Mesothelial cell of epicardium (in vitro differentiated cells): ENCODE measurements around the gene RABGGTA. TPM values are rescaled to one million over a fixed set of nuclear protein-coding genes. Genes with fewer than 3 reads are reported as not detected.

Experiments used
- DNase-seq, 2 experiments: peaks; one replicate each; pipeline ENCODE4 v3.0.0; 2021; ENCODE audit warnings: low spot score in 2 of 2; ENCODE audit not compliant: unreplicated experiment in 2 of 2
- H3K27ac Mint-ChIP-seq: 2 replicates; pipeline ENCODE4 v1.8.0; 2021; ENCODE audit warnings: mixed read lengths
- H3K27me3 Mint-ChIP-seq: 2 replicates; pipeline ENCODE4 v1.8.0; 2021; ENCODE audit warnings: low read depth, mixed read lengths
- H3K36me3 Mint-ChIP-seq: 2 replicates; pipeline ENCODE4 v1.8.0; 2021; ENCODE audit warnings: mixed read lengths
- H3K4me1 Mint-ChIP-seq: 2 replicates; pipeline ENCODE4 v1.8.0; 2021; ENCODE audit warnings: mixed read lengths
- H3K4me3 Mint-ChIP-seq: 2 replicates; pipeline ENCODE4 v1.8.0; 2021; ENCODE audit warnings: mild to moderate bottlenecking, moderate library complexity, mixed read lengths
- H3K9me3 Mint-ChIP-seq: 2 replicates; pipeline ENCODE4 v1.8.0; 2021; ENCODE audit warnings: mixed read lengths
- CTCF ChIP-seq: fragments of 200-600 bp; sonication (generic); IDR thresholded peaks from one replicate; pipeline ENCODE4 v1.5.0; 2021; ENCODE audit warnings: antibody characterized with exemption; ENCODE audit not compliant: unreplicated experiment
- total RNA-seq: library from RNA; stranded (reverse); gene quantifications from 3 replicates; pipeline ENCODE4 v1.2.1, GENCODE V29; 2021

Gene RABGGTA
- total RNA-seq, 1 donor from 2014 or later: 28.7 TPM

- no peaks in the 10 kb centered on the region for H3K9me3 Mint-ChIP-seq
- no peaks in the 10 kb centered on the region for H3K27me3 Mint-ChIP-seq
- peaks cover 26% of the 10 kb centered on the region for H3K4me1 Mint-ChIP-seq
- no peak for DNase-seq
- no peaks in the 10 kb centered on the region for H3K36me3 Mint-ChIP-seq
- H3K27ac Mint-ChIP-seq: peak overlapping the region; percentile 35
- no peak for TF ChIP-seq CTCF
- H3K4me3 Mint-ChIP-seq: no peak overlapping the region
These were observed 13.2 kb upstream of the RABGGTA start for GRCh38 chr14:24284501-24285035.

GRCh38 chr14:24283796-24284460 is 12.5 kb upstream of the RABGGTA start:
- no peaks in the 10 kb centered on the region for H3K27me3 Mint-ChIP-seq
- H3K4me3 Mint-ChIP-seq: no peak overlapping the region
- H3K36me3 Mint-ChIP-seq: no peaks in the 10 kb centered on the region
- no peak for TF ChIP-seq CTCF
- H3K4me1 Mint-ChIP-seq: peaks cover 26% of the 10 kb centered on the region
- H3K9me3 Mint-ChIP-seq: no peaks in the 10 kb centered on the region
- peak overlapping the region; percentile 55 for H3K27ac Mint-ChIP-seq
- DNase-seq: no peak

GRCh38 chr14:24282736-24283135 is 11.3 kb upstream of the RABGGTA start:
- Mint-ChIP-seq H3K4me3 (no peak overlapping the region), H3K4me1 (peaks cover 26% of the 10 kb centered on the region)
- no peak for DNase-seq

GRCh38 chr14:24281636-24282035 is 10.2 kb upstream of the RABGGTA start:
- Mint-ChIP-seq H3K4me3 (no peak overlapping the region), H3K36me3 (no peaks in the 10 kb centered on the region), H3K27me3 (no peaks in the 10 kb centered on the region), H3K27ac (no peak overlapping the region), H3K9me3 (no peaks in the 10 kb centered on the region), H3K4me1 (peaks cover 26% of the 10 kb centered on the region)
- TF ChIP-seq CTCF: no peak
- no peak for DNase-seq

More at GRCh38 chr14:24282736-24283135, 11.3 kb upstream of the RABGGTA start:
- H3K27ac Mint-ChIP-seq: no peak overlapping the region
- no peaks in the 10 kb centered on the region for H3K9me3 Mint-ChIP-seq
- H3K36me3 Mint-ChIP-seq: no peaks in the 10 kb centered on the region
- no peak for TF ChIP-seq CTCF
- no peaks in the 10 kb centered on the region for H3K27me3 Mint-ChIP-seq

GRCh38 chr14:24280797-24281460 is 9.5 kb upstream of the RABGGTA start:
- no peak for TF ChIP-seq CTCF
- Mint-ChIP-seq H3K4me3 (no peak overlapping the region), H3K9me3 (no peaks in the 10 kb centered on the region), H3K27me3 (no peaks in the 10 kb centered on the region), H3K36me3 (no peaks in the 10 kb centered on the region), H3K27ac (no peak overlapping the region), H3K4me1 (peaks cover 22% of the 10 kb centered on the region)
- DNase-seq: no peak
